ENCODE results near the gene NUP93. TPM values are rescaled to one million over a fixed set of nuclear protein-coding genes. Genes with fewer than 3 reads are reported as not detected.

Gene NUP93
- total and polyA plus RNA-seq, 10 donors: 29.2 to 102 (median 56.6) TPM

GRCh38 chr16:56691885-56692284 is 38.0 kb upstream of the NUP93 start:
- intact Hi-C loops (cut with DNase I; ENCODE audit: low total_unique reads): no loop called here
- Histone ChIP-seq H3K27me3 (replicated peaks in 1 of 7) (no peaks in the 10 kb centered on the region), H3K9me3 (peaks cover 0 to 6% (median 3%) of the 10 kb centered on the region in 8 donors), H3K4me3 (no peak overlapping the region), H3K4me1 (no peaks in the 10 kb centered on the region), H3K36me3 (no peaks in the 10 kb centered on the region), H3K27ac (no peak overlapping the region)
- 67 to 89% (median 74%) methylated on average over 3 to 4 of the region's 4 CpGs for WGBS, 5 donors
- TF ChIP-seq POLR2A (IDR thresholded peaks at IDR 0.05) (no peak), CTCF (IDR thresholded peaks at IDR 0.05 in 8 of 11, conservative IDR thresholded peaks at IDR 0.05 in 3 of 11) (no peak), POLR2AphosphoS5 (IDR thresholded peaks at IDR 0.05) (no peak)
- no peak for DNase-seq

GRCh38 chr16:56695246-56695645 is 34.7 kb upstream of the NUP93 start:
- Histone ChIP-seq H3K27me3 (replicated peaks in 1 of 7) (peaks cover 0 to 5% (median 0%) of the 10 kb centered on the region in 7 donors), H3K4me3 (no peak overlapping the region), H3K27ac (no peak overlapping the region), H3K9me3 (peaks cover 0 to 13% (median 4%) of the 10 kb centered on the region in 8 donors), H3K4me1 (no peaks in the 10 kb centered on the region), H3K36me3 (no peaks in the 10 kb centered on the region)
- TF ChIP-seq CTCF (IDR thresholded peaks at IDR 0.05 in 8 of 11, conservative IDR thresholded peaks at IDR 0.05 in 3 of 11) (no peak), POLR2A (IDR thresholded peaks at IDR 0.05) (no peak), POLR2AphosphoS5 (IDR thresholded peaks at IDR 0.05) (no peak)
- intact Hi-C loops (cut with DNase I; ENCODE audit: low total_unique reads): no loop called here
- no peak for DNase-seq
- WGBS, 5 donors: 84 to 100% (median 93%) methylated on average over 1 of the region's 1 CpG

- WGBS, 5 donors: 79 to 93% (median 88%) methylated on average over 4 to 5 of the region's 5 CpGs
- no peak for DNase-seq
Observed at GRCh38 chr16:56697456-56698155, 32.3 kb upstream of the NUP93 start.

More at GRCh38 chr16:56697456-56698155, 32.3 kb upstream of the NUP93 start:
- intact Hi-C loops (cut with DNase I; ENCODE audit: low total_unique reads): no loop called here
- H3K36me3 ChIP-seq: no peaks in the 10 kb centered on the region
- H3K4me1 ChIP-seq: peaks cover 0 to 13% (median 8%) of the 10 kb centered on the region in 6 donors
- peaks cover 0 to 5% (median 0%) of the 10 kb centered on the region in 7 donors for H3K27me3 ChIP-seq (replicated peaks in 1 of 7)
- no peak for TF ChIP-seq POLR2A (IDR thresholded peaks at IDR 0.05)
- no peak for TF ChIP-seq POLR2AphosphoS5 (IDR thresholded peaks at IDR 0.05)
- no peak for TF ChIP-seq CTCF (IDR thresholded peaks at IDR 0.05 in 8 of 11, conservative IDR thresholded peaks at IDR 0.05 in 3 of 11)
- peaks cover 0 to 13% (median 4%) of the 10 kb centered on the region in 8 donors for H3K9me3 ChIP-seq
- no peak overlapping the region for H3K4me3 ChIP-seq
- H3K27ac ChIP-seq: no peak overlapping the region

All from spleen (tissue), 11 donors.